ENCODE data around the gene ABCB9. TPM values are rescaled to one million over a fixed set of nuclear protein-coding genes. Genes with fewer than 3 reads are reported as not detected.

The ABCB9 gene
- total RNA-seq, 6 donors from 2014 or later = 2.1 to 9.9 (median 4.3) TPM

DNA sequence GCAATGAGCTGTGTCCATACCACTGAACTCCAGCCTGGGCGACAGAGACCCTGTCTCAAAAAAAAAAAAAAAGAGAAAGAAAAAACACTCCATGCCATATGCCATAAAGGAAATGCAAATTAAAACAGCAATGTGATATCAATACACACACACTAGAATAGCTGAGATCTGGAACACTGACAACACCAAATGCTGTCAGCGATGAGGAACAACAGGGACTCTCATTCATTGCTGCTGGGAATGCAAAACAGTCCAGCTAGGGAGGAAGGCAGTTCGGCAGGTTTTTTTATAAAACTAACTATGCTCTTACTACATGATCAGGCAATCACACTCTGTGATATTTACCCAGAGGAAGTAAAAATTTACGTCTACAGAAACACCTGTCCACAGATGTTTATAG is 3.4 kb upstream of the ABCB9 start:
- ATAC-seq (ENCODE audit: low FRiP score in 2 of 2) = no peak

GRCh38 chr12:122968104-122968503 is 1.8 kb upstream of the ABCB9 start:
- TF ChIP-seq POLR2A (IDR thresholded peaks at IDR 0.05) = no peak
- TF ChIP-seq, protein P1, sequence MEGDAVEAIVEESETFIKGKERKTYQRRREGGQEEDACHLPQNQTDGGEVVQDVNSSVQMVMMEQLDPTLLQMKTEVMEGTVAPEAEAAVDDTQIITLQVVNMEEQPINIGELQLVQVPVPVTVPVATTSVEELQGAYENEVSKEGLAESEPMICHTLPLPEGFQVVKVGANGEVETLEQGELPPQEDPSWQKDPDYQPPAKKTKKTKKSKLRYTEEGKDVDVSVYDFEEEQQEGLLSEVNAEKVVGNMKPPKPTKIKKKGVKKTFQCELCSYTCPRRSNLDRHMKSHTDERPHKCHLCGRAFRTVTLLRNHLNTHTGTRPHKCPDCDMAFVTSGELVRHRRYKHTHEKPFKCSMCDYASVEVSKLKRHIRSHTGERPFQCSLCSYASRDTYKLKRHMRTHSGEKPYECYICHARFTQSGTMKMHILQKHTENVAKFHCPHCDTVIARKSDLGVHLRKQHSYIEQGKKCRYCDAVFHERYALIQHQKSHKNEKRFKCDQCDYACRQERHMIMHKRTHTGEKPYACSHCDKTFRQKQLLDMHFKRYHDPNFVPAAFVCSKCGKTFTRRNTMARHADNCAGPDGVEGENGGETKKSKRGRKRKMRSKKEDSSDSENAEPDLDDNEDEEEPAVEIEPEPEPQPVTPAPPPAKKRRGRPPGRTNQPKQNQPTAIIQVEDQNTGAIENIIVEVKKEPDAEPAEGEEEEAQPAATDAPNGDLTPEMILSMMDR (IDR thresholded peaks at IDR 0.05) = no peak
- WGBS, 2 donors = 79 to 87% methylated on average over 2 of the region's 2 CpGs
- ATAC-seq (ENCODE audit: low FRiP score in 2 of 2) (no peak), DNase-seq (no peak)
- H3K9me3 ChIP-seq = no peaks in the 10 kb centered on the region
- H3K4me3 ChIP-seq = no peak overlapping the region
- no peaks in the 10 kb centered on the region for H3K27me3 ChIP-seq
- H3K4me1 ChIP-seq = peaks cover 15 to 32% (median 20%) of the 10 kb centered on the region in 4 donors
- no peak overlapping the region for H3K27ac ChIP-seq
- no peaks in the 10 kb centered on the region for H3K36me3 ChIP-seq

More for the DNA sequence above, 3.4 kb upstream of the ABCB9 start:
- Histone ChIP-seq H3K27me3 (no peaks in the 10 kb centered on the region), H3K27ac (no peak overlapping the region), H3K9me3 (no peaks in the 10 kb centered on the region), H3K36me3 (no peaks in the 10 kb centered on the region), H3K4me3 (no peak overlapping the region), H3K4me1 (peaks cover 18 to 27% (median 20%) of the 10 kb centered on the region in 4 donors)
- TF ChIP-seq POLR2AphosphoS5 (IDR thresholded peaks at IDR 0.05) (no peak), EP300 (IDR thresholded peaks at IDR 0.05) (no peak), POLR2A (IDR thresholded peaks at IDR 0.05) (no peak)
- WGBS, 2 donors = 24 to 29% methylated on average over 4 of the region's 4 CpGs
- DNase-seq = no peak

GRCh38 chr12:122966743-122967550 is 684 bp upstream of the ABCB9 start:
- Histone ChIP-seq H3K4me3 (peak overlapping the region in 3 of 4 donors; percentile 53 to 70 (median 59)), H3K4me1 (peaks cover 15 to 40% (median 23%) of the 10 kb centered on the region in 4 donors), H3K9me3 (no peaks in the 10 kb centered on the region), H3K27ac (peak overlapping the region in 2 of 4 donors; percentile 57 to 61), H3K27me3 (no peaks in the 10 kb centered on the region), H3K36me3 (no peaks in the 10 kb centered on the region)
- DNase-seq (no peak), ATAC-seq (ENCODE audit: low FRiP score in 2 of 2) (no peak)
- WGBS, 2 donors = 55 to 70% methylated on average over 15 of the region's 15 CpGs
- TF ChIP-seq, protein P1 (IDR thresholded peaks at IDR 0.05) = no peak
- TF ChIP-seq POLR2A (IDR thresholded peaks at IDR 0.05) (no peak), EP300 (IDR thresholded peaks at IDR 0.05) (no peak), POLR2AphosphoS5 (IDR thresholded peaks at IDR 0.05) (no peak)

DNA sequence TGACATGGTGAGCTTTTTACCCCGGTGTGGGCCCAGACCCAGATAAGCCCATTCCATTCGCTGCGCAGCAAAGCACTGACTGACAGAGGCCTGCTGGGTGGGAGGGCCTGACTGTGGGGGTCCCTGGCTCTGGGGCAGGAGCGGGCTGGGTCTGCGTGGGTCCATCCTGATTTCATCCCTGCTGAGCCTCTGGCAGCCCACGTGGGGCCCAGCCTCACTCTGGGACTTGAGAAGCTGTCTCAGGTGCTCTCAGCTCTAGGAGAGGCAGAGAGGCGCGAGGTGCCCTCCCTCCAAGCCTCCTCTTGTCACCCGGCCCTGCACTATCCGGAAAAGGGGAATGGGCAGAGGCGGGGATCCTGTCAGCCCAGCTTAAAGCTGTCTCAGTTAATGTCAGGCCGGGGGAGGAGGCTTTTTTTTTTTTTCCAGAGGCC is 927 bp downstream of the ABCB9 start:
- H3K4me1 ChIP-seq = peaks cover 15 to 46% (median 27%) of the 10 kb centered on the region in 4 donors
- H3K36me3 ChIP-seq = no peaks in the 10 kb centered on the region
- no peaks in the 10 kb centered on the region for H3K27me3 ChIP-seq
- ATAC-seq (ENCODE audit: low FRiP score in 2 of 2) (no peak), DNase-seq (no peak)
- H3K4me3 ChIP-seq = peak overlapping the region in 3 of 4 donors; percentile 53 to 70 (median 59)
- TF ChIP-seq POLR2A (IDR thresholded peaks at IDR 0.05) (no peak), POLR2AphosphoS5 (IDR thresholded peaks at IDR 0.05) (no peak), EP300 (IDR thresholded peaks at IDR 0.05) (no peak)
- TF ChIP-seq, protein P1 (IDR thresholded peaks at IDR 0.05) = no peak
- no peaks in the 10 kb centered on the region for H3K9me3 ChIP-seq
- WGBS, 2 donors = 55 to 65% methylated on average over 5 to 11 of the region's 12 CpGs
- no peak overlapping the region for H3K27ac ChIP-seq

- H3K9me3 ChIP-seq = no peaks in the 10 kb centered on the region
- H3K36me3 ChIP-seq = peaks cover 0 to 3% (median under 1%) of the 10 kb centered on the region in 4 donors
- H3K4me3 ChIP-seq = no peak overlapping the region
- WGBS, 2 donors = 88 to 93% methylated on average over 17 to 19 of the region's 19 CpGs
- DNase-seq = no peak
- no peaks in the 10 kb centered on the region for H3K27me3 ChIP-seq
- TF ChIP-seq POLR2A (IDR thresholded peaks at IDR 0.05) (no peak), EP300 (IDR thresholded peaks at IDR 0.05) (no peak), POLR2AphosphoS5 (IDR thresholded peaks at IDR 0.05) (no peak)
- TF ChIP-seq, protein P1 (IDR thresholded peaks at IDR 0.05) = no peak
- no peak overlapping the region for H3K27ac ChIP-seq
- peaks cover 14 to 46% (median 27%) of the 10 kb centered on the region in 4 donors for H3K4me1 ChIP-seq
- ATAC-seq (ENCODE audit: low FRiP score in 2 of 2) = no peak
Observed at GRCh38 chr12:122964439-122965257, 1.6 kb downstream of the ABCB9 start.

All from upper lobe of left lung (tissue), 6 donors.